Measurements from ENCODE around the gene GPR45.
"Not testable (repeated sequence)": the region's sequence is repeated elsewhere in the genome, so short reads cannot be mapped to it uniquely, and the experiment has no call there.

The GPR45 gene

DNA sequence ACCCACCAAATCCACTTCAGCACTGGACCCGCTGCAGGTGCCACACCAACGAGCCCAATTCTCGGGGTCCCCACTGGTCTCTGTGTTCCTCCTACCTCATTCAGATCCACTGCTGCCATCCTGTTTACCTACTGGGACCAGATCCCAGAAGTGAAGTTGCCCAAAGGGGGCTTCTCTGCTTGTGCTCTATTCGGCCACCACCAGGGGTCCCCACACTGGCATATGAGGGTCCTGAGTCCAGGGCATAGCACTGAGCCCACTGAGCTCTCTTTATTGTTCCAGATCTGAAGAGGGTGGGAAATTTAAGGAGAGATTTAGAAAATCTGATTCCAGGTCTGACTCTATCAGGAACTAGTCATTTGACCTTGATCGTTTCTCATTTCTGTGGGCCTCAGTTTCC lies 2.4 kb downstream of the GPR45 start:
- no peak overlapping the region for H3K4me3 ChIP-seq
- no peaks in the 10 kb centered on the region for H3K4me1 ChIP-seq
- no peaks in the 10 kb centered on the region for H3K9me3 ChIP-seq
- in situ Hi-C loops (cut with MboI; ENCODE audit: low sequenced_read_pairs), result no loop called here
- no peaks in the 10 kb centered on the region for H3K27me3 ChIP-seq (ENCODE audit: low read depth)
- H3K36me3 ChIP-seq (replicated peaks), result no peaks in the 10 kb centered on the region
- peak in 1 of 2 experiments; percentile 58 for DNase-seq (ENCODE audit: low spot score in 2 of 2)

- in situ Hi-C loops (cut with MboI; ENCODE audit: low sequenced_read_pairs), result no loop called here
- H3K27me3 ChIP-seq (ENCODE audit: low read depth), result no peaks in the 10 kb centered on the region
These were observed 2.9 kb downstream of the GPR45 start for GRCh38 chr2:105244451-105244850.

DNA sequence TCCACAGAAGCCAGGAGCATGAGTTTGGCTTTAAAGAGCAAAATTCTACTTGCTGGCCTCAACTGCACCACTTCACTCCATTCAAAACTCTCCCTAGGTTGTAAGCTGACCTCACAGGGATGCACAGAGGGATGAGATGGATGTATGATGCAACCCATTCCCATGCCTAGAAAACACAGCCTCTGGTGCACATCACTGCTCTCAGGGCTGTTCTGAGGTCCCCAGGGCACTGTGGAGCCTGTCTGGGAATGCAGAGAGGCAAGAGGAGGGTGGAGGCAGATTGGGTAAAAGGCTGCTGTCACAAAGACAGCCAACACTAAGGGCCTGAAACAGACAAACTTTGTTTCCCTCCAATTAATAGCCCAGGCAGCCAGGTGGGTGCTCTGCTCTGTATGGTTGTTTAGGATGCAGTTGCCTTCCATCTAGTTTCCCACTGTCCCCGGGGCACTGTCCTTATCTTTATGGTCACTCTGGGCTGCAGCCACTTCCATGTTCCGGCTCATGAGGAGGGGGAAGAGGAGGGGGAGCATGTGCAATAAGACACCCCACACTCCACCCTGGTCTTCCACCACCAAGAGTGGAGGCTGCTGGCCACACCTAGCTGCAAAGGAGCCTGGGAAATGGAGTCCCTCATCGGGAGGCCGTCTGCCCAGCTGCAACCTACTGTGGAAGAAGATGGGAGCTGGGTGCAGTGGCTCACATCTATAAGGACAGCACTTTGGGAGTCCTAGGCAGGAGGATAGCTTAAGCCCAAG lies 7.0 kb downstream of the GPR45 start:
- Histone ChIP-seq H3K4me3 (no peak overlapping the region), H3K9me3 (no peaks in the 10 kb centered on the region), H3K36me3 (replicated peaks) (no peaks in the 10 kb centered on the region), H3K4me1 (no peaks in the 10 kb centered on the region; the same call in 1 of the 2 replicates), H3K27me3 (ENCODE audit: low read depth) (no peaks in the 10 kb centered on the region)
- in situ Hi-C loops (cut with MboI; ENCODE audit: low sequenced_read_pairs), result no loop called here
- DNase-seq (ENCODE audit: low spot score in 2 of 2), result no peak

More at GRCh38 chr2:105244451-105244850, 2.9 kb downstream of the GPR45 start:
- no peaks in the 10 kb centered on the region for H3K4me1 ChIP-seq
- no peaks in the 10 kb centered on the region for H3K9me3 ChIP-seq
- no peaks in the 10 kb centered on the region for H3K36me3 ChIP-seq (replicated peaks)
- H3K4me3 ChIP-seq, result no peak overlapping the region
- DNase-seq (ENCODE audit: low spot score in 2 of 2), result no peak

GRCh38 chr2:105249181-105249580 lies 7.6 kb downstream of the GPR45 start:
- DNase-seq (ENCODE audit: low spot score in 2 of 2), result no peak
- in situ Hi-C loops (cut with MboI; ENCODE audit: low sequenced_read_pairs), result no loop called here

GRCh38 chr2:105249891-105250290 lies 8.3 kb downstream of the GPR45 start:
- H3K36me3 ChIP-seq (replicated peaks), result no peaks in the 10 kb centered on the region
- H3K27me3 ChIP-seq (ENCODE audit: low read depth), result no peaks in the 10 kb centered on the region
- DNase-seq (ENCODE audit: low spot score in 2 of 2), result no peak
- no peaks in the 10 kb centered on the region for H3K9me3 ChIP-seq
- no peak overlapping the region for H3K4me3 ChIP-seq
- H3K4me1 ChIP-seq, result no peaks in the 10 kb centered on the region; the same call in 1 of the 2 replicates
- in situ Hi-C loops (cut with MboI; ENCODE audit: low sequenced_read_pairs), result no loop called here

More at GRCh38 chr2:105249181-105249580, 7.6 kb downstream of the GPR45 start:
- no peaks in the 10 kb centered on the region; the same call in 1 of the 2 replicates for H3K4me1 ChIP-seq
- no peaks in the 10 kb centered on the region for H3K9me3 ChIP-seq
- H3K4me3 ChIP-seq, result no peak overlapping the region
- H3K27me3 ChIP-seq (ENCODE audit: low read depth), result no peaks in the 10 kb centered on the region
- no peaks in the 10 kb centered on the region for H3K36me3 ChIP-seq (replicated peaks)

DNA sequence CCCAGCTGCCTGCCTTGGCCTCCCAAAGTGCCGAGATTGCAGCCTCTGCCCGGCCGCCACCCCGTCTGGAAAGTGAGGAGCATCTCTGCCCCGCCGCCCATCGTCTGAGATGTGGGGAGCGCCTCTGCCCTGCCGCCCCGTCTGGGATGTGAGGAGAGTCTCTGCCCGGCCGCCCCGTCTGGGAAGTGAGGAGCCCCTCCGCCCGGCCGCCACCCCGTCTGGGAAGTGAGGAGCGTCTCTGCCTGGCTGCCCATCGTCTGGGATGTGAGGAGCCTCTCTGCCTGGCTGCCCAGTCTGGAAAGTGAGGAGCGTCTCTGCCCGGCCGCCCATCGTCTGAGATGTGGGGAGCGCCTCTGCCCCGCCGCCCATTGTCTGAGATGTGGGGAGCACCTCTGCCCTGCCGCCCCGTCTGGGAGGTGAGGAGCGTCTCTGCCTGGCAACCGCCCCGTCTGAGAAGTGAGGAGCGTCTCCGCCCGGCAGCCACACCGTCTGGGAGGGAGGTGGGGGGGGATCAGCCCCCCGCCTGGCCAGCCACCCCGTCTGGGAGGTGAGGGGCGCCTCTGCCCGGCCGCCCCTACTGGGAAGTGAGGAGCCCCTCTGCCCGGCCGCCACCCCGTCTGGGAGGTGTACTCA lies 9.6 kb downstream of the GPR45 start:
- in situ Hi-C loops (cut with MboI; ENCODE audit: low sequenced_read_pairs); H3K36me3 ChIP-seq (replicated peaks); DNase-seq (ENCODE audit: low spot score in 2 of 2): not testable (repeated sequence)

DNA sequence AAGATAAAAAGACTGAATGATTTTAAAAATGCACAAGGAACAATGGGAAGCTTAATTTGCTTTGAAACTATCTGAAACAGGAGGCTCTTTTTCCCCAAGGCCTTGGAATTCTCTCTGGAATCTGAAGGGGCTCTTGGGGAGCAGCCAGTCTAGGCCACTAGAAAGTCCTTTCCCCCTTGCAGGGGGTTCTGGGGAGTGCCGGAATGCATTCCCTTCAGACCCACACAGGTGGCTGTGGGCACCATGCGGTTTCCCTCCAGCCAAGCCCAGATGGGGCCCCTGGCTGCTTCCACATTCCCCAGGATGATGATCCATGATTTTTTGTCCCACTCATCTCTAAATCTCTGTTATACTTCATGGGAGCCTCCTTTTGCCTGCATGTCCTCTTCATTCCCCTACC lies 10.7 kb downstream of the GPR45 start:
- Histone ChIP-seq H3K36me3 (replicated peaks) (no peaks in the 10 kb centered on the region), H3K27me3 (ENCODE audit: low read depth) (no peaks in the 10 kb centered on the region), H3K4me1 (peaks cover 10% of the 10 kb centered on the region), H3K4me3 (no peak overlapping the region), H3K9me3 (no peaks in the 10 kb centered on the region)
- in situ Hi-C loops (cut with MboI; ENCODE audit: low sequenced_read_pairs), result no loop called here
- DNase-seq (ENCODE audit: low spot score in 2 of 2), result peak; percentile 20 to 32

More for the DNA sequence above, 9.6 kb downstream of the GPR45 start:
- not testable (repeated sequence) for H3K27me3 ChIP-seq (ENCODE audit: low read depth); H3K4me3 ChIP-seq; H3K9me3 ChIP-seq; H3K4me1 ChIP-seq

GRCh38 chr2:105254531-105255210 lies 13.1 kb downstream of the GPR45 start:
- in situ Hi-C loops (cut with MboI; ENCODE audit: low sequenced_read_pairs), result no loop called here
- no peaks in the 10 kb centered on the region for H3K27me3 ChIP-seq (ENCODE audit: low read depth)
- no peaks in the 10 kb centered on the region for H3K9me3 ChIP-seq
- no peak overlapping the region for H3K4me3 ChIP-seq
- no peak for DNase-seq (ENCODE audit: low spot score in 2 of 2)
- H3K36me3 ChIP-seq (replicated peaks), result no peaks in the 10 kb centered on the region
- H3K4me1 ChIP-seq, result peaks cover 11% of the 10 kb centered on the region

DNA sequence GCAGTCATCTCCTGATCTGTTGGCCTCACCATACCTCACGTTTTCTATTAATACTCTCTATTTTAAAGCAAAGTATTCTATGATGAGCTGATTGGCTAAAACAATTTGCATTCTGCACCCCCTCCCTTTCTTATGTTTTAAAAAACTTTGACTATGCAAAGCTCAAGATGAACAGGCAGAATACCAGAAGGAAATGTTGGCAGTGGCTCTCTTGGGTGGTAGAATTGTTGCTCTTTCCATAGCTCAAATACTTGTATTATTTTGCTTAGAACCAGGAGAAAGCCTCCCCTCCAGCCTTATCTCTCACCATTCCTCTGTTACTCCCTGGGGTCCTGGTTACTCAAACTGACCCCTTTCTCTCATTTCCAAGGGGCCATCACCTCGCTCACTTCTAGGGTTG lies 14.4 kb downstream of the GPR45 start:
- Histone ChIP-seq H3K4me1 (peaks cover 11% of the 10 kb centered on the region), H3K27me3 (ENCODE audit: low read depth) (no peaks in the 10 kb centered on the region), H3K4me3 (no peak overlapping the region), H3K36me3 (replicated peaks) (no peaks in the 10 kb centered on the region), H3K9me3 (no peaks in the 10 kb centered on the region)
- in situ Hi-C loops (cut with MboI; ENCODE audit: low sequenced_read_pairs), result no loop called here
- no peak for DNase-seq (ENCODE audit: low spot score in 2 of 2)

DNA sequence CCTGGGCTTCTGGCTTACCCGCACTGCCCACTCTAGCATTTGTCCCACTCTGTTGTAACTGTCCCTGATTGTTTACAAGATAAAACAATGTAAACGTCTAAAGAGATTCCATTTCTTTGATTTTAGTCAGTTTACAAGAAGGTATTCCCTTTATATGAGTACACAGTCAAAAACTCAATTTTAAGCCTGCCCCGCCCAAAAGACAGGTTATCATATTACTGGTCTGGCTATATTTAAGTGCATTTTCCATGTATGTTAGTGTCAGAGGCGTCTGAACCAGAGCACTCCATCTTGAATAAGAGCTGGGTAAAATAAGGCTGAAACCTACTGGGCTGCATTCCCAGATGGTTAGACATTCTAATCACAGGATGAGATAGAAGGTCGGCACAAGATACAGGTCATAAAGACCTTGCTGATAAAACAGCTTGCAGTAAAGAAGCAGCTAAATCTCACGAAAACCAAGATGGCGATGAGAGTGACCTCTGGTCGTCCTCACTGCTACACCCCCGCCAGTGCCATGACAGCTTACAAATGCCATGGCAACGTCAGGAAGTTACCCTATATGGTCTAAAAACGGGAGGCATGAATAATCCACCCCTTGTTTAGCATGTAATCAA lies 15.0 kb downstream of the GPR45 start:
- Histone ChIP-seq H3K9me3 (no peaks in the 10 kb centered on the region), H3K4me3 (no peak overlapping the region), H3K4me1 (peaks cover 11% of the 10 kb centered on the region), H3K36me3 (replicated peaks) (no peaks in the 10 kb centered on the region), H3K27me3 (ENCODE audit: low read depth) (no peaks in the 10 kb centered on the region)
- in situ Hi-C loops (cut with MboI; ENCODE audit: low sequenced_read_pairs), result no loop called here
- DNase-seq (ENCODE audit: low spot score in 2 of 2), result peak; percentile 9 to 66

GRCh38 chr2:105257981-105258380 lies 16.4 kb downstream of the GPR45 start:
- H3K4me3 ChIP-seq, result no peak overlapping the region
- peaks cover 11% of the 10 kb centered on the region for H3K4me1 ChIP-seq
- DNase-seq (ENCODE audit: low spot score in 2 of 2), result no peak
- in situ Hi-C loops (cut with MboI; ENCODE audit: low sequenced_read_pairs), result no loop called here
- no peaks in the 10 kb centered on the region; the same call in 1 of the 2 replicates for H3K36me3 ChIP-seq (replicated peaks)
- no peaks in the 10 kb centered on the region for H3K9me3 ChIP-seq
- no peaks in the 10 kb centered on the region for H3K27me3 ChIP-seq (ENCODE audit: low read depth)

DNA sequence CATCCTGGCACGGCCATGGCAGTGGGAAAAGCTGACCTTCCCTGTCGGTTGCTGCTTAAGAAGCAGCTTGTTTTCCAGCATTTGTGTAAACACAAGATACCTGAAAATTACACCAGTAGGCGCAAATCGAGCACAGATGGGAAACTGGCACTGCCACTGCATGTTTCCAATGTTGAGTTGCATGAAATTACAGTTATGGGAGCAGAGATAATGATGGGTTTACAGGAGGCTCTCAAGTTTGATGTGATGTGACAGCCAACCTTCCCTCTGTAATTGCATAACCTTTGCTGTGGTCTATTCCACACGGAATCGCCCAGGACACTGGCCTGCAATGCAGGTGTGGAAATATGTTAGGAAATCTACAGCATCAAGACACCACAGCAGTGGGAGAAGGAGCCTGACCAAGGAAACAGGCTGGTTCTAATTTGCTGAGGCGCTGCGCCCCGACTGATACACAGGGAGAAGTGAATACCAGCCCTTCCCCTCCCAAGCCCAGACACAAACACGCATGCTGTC lies 17.4 kb downstream of the GPR45 start:
- no peaks in the 10 kb centered on the region for H3K9me3 ChIP-seq
- H3K4me1 ChIP-seq, result peaks cover 11% of the 10 kb centered on the region
- H3K36me3 ChIP-seq (replicated peaks), result no peaks in the 10 kb centered on the region; the same call in 1 of the 2 replicates
- H3K4me3 ChIP-seq, result no peak overlapping the region
- H3K27me3 ChIP-seq (ENCODE audit: low read depth), result no peaks in the 10 kb centered on the region
- in situ Hi-C loops (cut with MboI; ENCODE audit: low sequenced_read_pairs), result no loop called here
- no peak for DNase-seq (ENCODE audit: low spot score in 2 of 2)

- in situ Hi-C loops (cut with MboI; ENCODE audit: low sequenced_read_pairs), result no loop called here
- H3K36me3 ChIP-seq (replicated peaks), result no peaks in the 10 kb centered on the region; the same call in none of the 2 replicates
- no peaks in the 10 kb centered on the region for H3K27me3 ChIP-seq (ENCODE audit: low read depth)
- no peaks in the 10 kb centered on the region for H3K9me3 ChIP-seq
- peaks cover 11% of the 10 kb centered on the region for H3K4me1 ChIP-seq
- no peak for DNase-seq (ENCODE audit: low spot score in 2 of 2)
- H3K4me3 ChIP-seq, result no peak overlapping the region
These were observed 19.5 kb downstream of the GPR45 start for GRCh38 chr2:105261061-105261460.
